ENCODE measurements around the gene ERGIC1. TPM values are rescaled to one million over a fixed set of nuclear protein-coding genes. Genes with fewer than 3 reads are reported as not detected.

Gene ERGIC1
- total RNA-seq, 1 experiment from 2014 or later: 77.0 TPM

DNA sequence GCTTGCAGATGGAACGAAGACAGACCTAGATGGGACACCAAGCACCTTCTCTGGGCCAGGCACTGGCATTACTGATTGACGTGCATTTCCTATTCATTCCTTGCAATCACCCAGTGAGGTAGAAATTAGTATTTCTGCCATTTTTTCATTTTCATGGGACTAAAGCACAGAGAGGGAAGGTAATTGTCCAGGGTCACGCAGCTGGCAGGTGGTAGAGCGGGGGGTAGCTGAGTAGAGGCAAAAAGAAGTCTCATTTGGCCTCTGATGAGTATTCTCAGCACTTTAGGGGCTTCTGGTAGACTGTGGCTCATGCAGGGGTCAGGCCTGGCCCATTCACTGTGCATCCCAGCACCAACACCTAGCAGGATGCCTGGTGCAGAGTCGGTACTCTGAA is 43.6 kb upstream of the ERGIC1 start:
- no peaks in the 10 kb centered on the region; a peak in 1 of 5 replicates for H3K9me3 Mint-ChIP-seq
- Histone ChIP-seq H3K14ac (ENCODE audit: insufficient read depth, low read length) (no peak overlapping the region), H4K91ac (ENCODE audit: insufficient read length, low read depth, low read length) (no peak overlapping the region), H3K27me3 (ENCODE audit: insufficient read depth, low read length) (no peaks in the 10 kb centered on the region), H3K79me2 (ENCODE audit: insufficient read depth, low read length) (no peaks in the 10 kb centered on the region), H2BK5ac (ENCODE audit: insufficient read length, low read length) (no peak overlapping the region), H3K9ac (ENCODE audit: extremely low read depth, insufficient read length, low read length) (no peak overlapping the region), H3K27ac (ENCODE audit: insufficient read length, low read depth, low read length) (no peak overlapping the region), H3T11ph (ENCODE audit: low read length) (no peak overlapping the region), H3K9me3 (ENCODE audit: control insufficient read depth, low read depth, low read length) (no peaks in the 10 kb centered on the region), H4K20me1 (ENCODE audit: control insufficient read depth, insufficient read depth, insufficient read length) (no peaks in the 10 kb centered on the region), H2BK12ac (ENCODE audit: insufficient read length, low read depth, low read length) (no peak overlapping the region), H3K23ac (ENCODE audit: insufficient read length, low read depth, low read length) (no peak overlapping the region), H3K4me1 (ENCODE audit: insufficient read depth, low read length) (no peaks in the 10 kb centered on the region), H3K23me2 (ENCODE audit: insufficient read length, low read depth, low read length, poor library complexity, severe bottlenecking) (no peaks in the 10 kb centered on the region), H3K4me2 (ENCODE audit: insufficient read depth, insufficient read length, low read length) (no peak overlapping the region), H3K4ac (ENCODE audit: low read depth, low read length) (no peak overlapping the region), H2BK120ac (ENCODE audit: low read depth, low read length, poor library complexity, severe bottlenecking) (no peak overlapping the region), H4K5ac (ENCODE audit: insufficient read length, low read depth, low read length) (no peak overlapping the region), H2BK15ac (ENCODE audit: low read depth, low read length) (no peak overlapping the region), H2BK20ac (ENCODE audit: low read depth, low read length, poor library complexity, severe bottlenecking) (no peak overlapping the region), H2AK5ac (ENCODE audit: insufficient read length, low read length) (no peak overlapping the region), H2AFZ (ENCODE audit: low read length) (no peak overlapping the region), H4K8ac (replicated peaks; ENCODE audit: insufficient read length, low read depth, low read length) (no peak overlapping the region), H3K79me1 (ENCODE audit: insufficient read depth, low read depth, low read length, poor library complexity, severe bottlenecking) (no peaks in the 10 kb centered on the region), H3K56ac (ENCODE audit: insufficient read length, low read depth, low read length) (no peak overlapping the region), H3K18ac (ENCODE audit: insufficient read length, low read depth, low read length) (no peak overlapping the region)
- no peak for DNase-seq
- no peak overlapping the region for H3K4me3 Mint-ChIP-seq
- H3K4me1 Mint-ChIP-seq: peaks cover 0 to 11% of the 10 kb centered on the region in 2 experiments; a peak in 3 of 4 replicates
- TF ChIP-seq, protein P1, sequence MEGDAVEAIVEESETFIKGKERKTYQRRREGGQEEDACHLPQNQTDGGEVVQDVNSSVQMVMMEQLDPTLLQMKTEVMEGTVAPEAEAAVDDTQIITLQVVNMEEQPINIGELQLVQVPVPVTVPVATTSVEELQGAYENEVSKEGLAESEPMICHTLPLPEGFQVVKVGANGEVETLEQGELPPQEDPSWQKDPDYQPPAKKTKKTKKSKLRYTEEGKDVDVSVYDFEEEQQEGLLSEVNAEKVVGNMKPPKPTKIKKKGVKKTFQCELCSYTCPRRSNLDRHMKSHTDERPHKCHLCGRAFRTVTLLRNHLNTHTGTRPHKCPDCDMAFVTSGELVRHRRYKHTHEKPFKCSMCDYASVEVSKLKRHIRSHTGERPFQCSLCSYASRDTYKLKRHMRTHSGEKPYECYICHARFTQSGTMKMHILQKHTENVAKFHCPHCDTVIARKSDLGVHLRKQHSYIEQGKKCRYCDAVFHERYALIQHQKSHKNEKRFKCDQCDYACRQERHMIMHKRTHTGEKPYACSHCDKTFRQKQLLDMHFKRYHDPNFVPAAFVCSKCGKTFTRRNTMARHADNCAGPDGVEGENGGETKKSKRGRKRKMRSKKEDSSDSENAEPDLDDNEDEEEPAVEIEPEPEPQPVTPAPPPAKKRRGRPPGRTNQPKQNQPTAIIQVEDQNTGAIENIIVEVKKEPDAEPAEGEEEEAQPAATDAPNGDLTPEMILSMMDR (conservative IDR thresholded peaks at IDR 0.05): no peak
- H3K27me3 Mint-ChIP-seq (ENCODE audit: low read depth): peaks cover under 1% of the 10 kb centered on the region; the same call in 1 of the 2 replicates
- no peaks in the 10 kb centered on the region for H3K36me3 Mint-ChIP-seq (ENCODE audit: insufficient read depth in 1 of 3, low read depth in 3 of 3)
- no peak overlapping the region for H3K27ac Mint-ChIP-seq
- no CpG with 5 or more reads among the region's 5 CpGs for WGBS (ENCODE audit: extremely low coverage, insufficient read length, low lambda C conversion rate)

All from H9 (cell line).